ENCODE measurements around the gene ADGRV1. TPM values are rescaled to one million over a fixed set of nuclear protein-coding genes. Genes with fewer than 3 reads are reported as not detected.

The ADGRV1 gene
- total RNA-seq (2014; rRNA removed; shearing (Covaris generic)), result 0.43 and 0.45 TPM in 2 replicates
- polyA plus RNA-seq (2015; cell fraction: cytosol; rRNA removed), result 0.23 and 0.24 TPM in 2 replicates
- 0.71 and 1.1 TPM in 2 replicates for polyA plus RNA-seq (2015; cell fraction: nucleus; rRNA removed)

- peak; percentile 74 for DNase-seq (ENCODE audit: low read depth)
These were observed at the start of gene ADGRV1 for GRCh38 chr5:90558344-90559192. TSS of gene ADGRV1 (plus strand) at chr5:90558797. CDS start at chr5:90558896, 99 bp downstream.

- no peak for DNase-seq (ENCODE audit: low read depth)
These were observed 48.2 kb upstream of the ADGRV1 start for GRCh38 chr5:90510438-90510837.

- DNase-seq (ENCODE audit: low read depth), result no peak
These were observed 44.1 kb upstream of the ADGRV1 start for GRCh38 chr5:90514520-90514919.

- DNase-seq (ENCODE audit: low read depth), result peak; percentile 72
These were observed 39.9 kb upstream of the ADGRV1 start for GRCh38 chr5:90518661-90519060.

- no peak for DNase-seq (ENCODE audit: low read depth)
These were observed 39.5 kb upstream of the ADGRV1 start for GRCh38 chr5:90519081-90519480.

GRCh38 chr5:90528601-90529193 lies 29.9 kb upstream of the ADGRV1 start:
- no peak for DNase-seq (ENCODE audit: low read depth)

- peak; percentile 92 for DNase-seq (ENCODE audit: low read depth)
These were observed 29.2 kb upstream of the ADGRV1 start, which contains the start of gene LYSMD3 for GRCh38 chr5:90529194-90529938. TSS of gene LYSMD3 (minus strand) at chr5:90529584. CDS start at chr5:90525289, 4,295 bp downstream.

- DNase-seq (ENCODE audit: low read depth), result peak; percentile 70
These were observed 28.5 kb upstream of the ADGRV1 start for GRCh38 chr5:90529939-90530677.

GRCh38 chr5:90530736-90531487 lies 27.7 kb upstream of the ADGRV1 start:
- DNase-seq (ENCODE audit: low read depth), result no peak

- no peak for DNase-seq (ENCODE audit: low read depth)
These were observed 24.8 kb upstream of the ADGRV1 start for GRCh38 chr5:90533794-90534193.

- no peak for DNase-seq (ENCODE audit: low read depth)
These were observed 23.7 kb upstream of the ADGRV1 start for GRCh38 chr5:90534922-90535321.

- DNase-seq (ENCODE audit: low read depth), result no peak
These were observed 15.6 kb upstream of the ADGRV1 start for GRCh38 chr5:90542827-90543519.

GRCh38 chr5:90545511-90545910 lies 13.1 kb upstream of the ADGRV1 start:
- no peak for DNase-seq (ENCODE audit: low read depth)

- DNase-seq (ENCODE audit: low read depth), result no peak
These were observed 12.3 kb upstream of the ADGRV1 start for GRCh38 chr5:90546216-90546837.

GRCh38 chr5:90547072-90547536 lies 11.5 kb upstream of the ADGRV1 start:
- DNase-seq (ENCODE audit: low read depth), result no peak

- peak; percentile 54 for DNase-seq (ENCODE audit: low read depth)
These were observed 10.5 kb upstream of the ADGRV1 start for GRCh38 chr5:90548069-90548593.

- no peak for DNase-seq (ENCODE audit: low read depth)
These were observed 9.4 kb upstream of the ADGRV1 start for GRCh38 chr5:90549223-90549622.

GRCh38 chr5:90549729-90550275 lies 8.8 kb upstream of the ADGRV1 start:
- no peak for DNase-seq (ENCODE audit: low read depth)
